GM18498 (cell line): ENCODE measurements around the gene MPZL1.

Experiments used
- ATAC-seq: cut with Tn5 transposase; IDR thresholded peaks from one replicate; pipeline ENCODE4 v1.9.1; 2021; ENCODE audit warnings: mild to moderate bottlenecking, moderate library complexity; ENCODE audit not compliant: unreplicated experiment

MPZL1 gene

GRCh38 chr1:167694691-167695090 is 27.1 kb upstream of the MPZL1 start:
- no peak for ATAC-seq

GRCh38 chr1:167695147-167695546 is 26.6 kb upstream of the MPZL1 start:
- no peak for ATAC-seq

- no peak for ATAC-seq
Observed at GRCh38 chr1:167695756-167696561, 25.8 kb upstream of the MPZL1 start.

GRCh38 chr1:167697667-167698141 is 24.1 kb upstream of the MPZL1 start:
- ATAC-seq: no peak

- ATAC-seq: no peak
Observed at GRCh38 chr1:167698313-167698712, 23.5 kb upstream of the MPZL1 start.

- ATAC-seq: no peak
Observed at GRCh38 chr1:167701510-167701909, 20.3 kb upstream of the MPZL1 start.

- ATAC-seq: no peak
Observed at GRCh38 chr1:167703557-167703956, 18.2 kb upstream of the MPZL1 start.

GRCh38 chr1:167704715-167705114 is 17.1 kb upstream of the MPZL1 start:
- no peak for ATAC-seq

- ATAC-seq: no peak
Observed at GRCh38 chr1:167705250-167705649, 16.5 kb upstream of the MPZL1 start.

- ATAC-seq: no peak
Observed at GRCh38 chr1:167706363-167706762, 15.4 kb upstream of the MPZL1 start.

- ATAC-seq: peak; percentile 49
Observed at GRCh38 chr1:167706931-167707877, 14.6 kb upstream of the MPZL1 start.

GRCh38 chr1:167707942-167708341 is 13.8 kb upstream of the MPZL1 start:
- ATAC-seq: no peak

- peak; percentile 30 for ATAC-seq
Observed at GRCh38 chr1:167708940-167709389, 12.8 kb upstream of the MPZL1 start.

GRCh38 chr1:167710836-167711235 is 10.9 kb upstream of the MPZL1 start:
- no peak for ATAC-seq

GRCh38 chr1:167711797-167712196 is 10.0 kb upstream of the MPZL1 start:
- ATAC-seq: no peak

GRCh38 chr1:167713330-167714081 is 8.3 kb upstream of the MPZL1 start:
- ATAC-seq: no peak

GRCh38 chr1:167714098-167714438 is 7.7 kb upstream of the MPZL1 start:
- ATAC-seq: no peak

GRCh38 chr1:167714439-167715156 is 7.2 kb upstream of the MPZL1 start:
- ATAC-seq: peak; percentile 63

- peak; percentile 48 for ATAC-seq
Observed at GRCh38 chr1:167715157-167715999, 6.4 kb upstream of the MPZL1 start.

GRCh38 chr1:167716000-167716271 is 5.8 kb upstream of the MPZL1 start:
- ATAC-seq: no peak
